ENCODE data around the gene IGFN1.
A peak's percentile ranks its signal among the peaks of the same experiment; 100 is the strongest.

Gene IGFN1

GRCh38 chr1:201184307-201185122, 6.1 kb upstream of the IGFN1 start:
- no peak for DNase-seq (ENCODE audit: low read depth in 2 of 3, low spot score in 2 of 3)

DNA sequence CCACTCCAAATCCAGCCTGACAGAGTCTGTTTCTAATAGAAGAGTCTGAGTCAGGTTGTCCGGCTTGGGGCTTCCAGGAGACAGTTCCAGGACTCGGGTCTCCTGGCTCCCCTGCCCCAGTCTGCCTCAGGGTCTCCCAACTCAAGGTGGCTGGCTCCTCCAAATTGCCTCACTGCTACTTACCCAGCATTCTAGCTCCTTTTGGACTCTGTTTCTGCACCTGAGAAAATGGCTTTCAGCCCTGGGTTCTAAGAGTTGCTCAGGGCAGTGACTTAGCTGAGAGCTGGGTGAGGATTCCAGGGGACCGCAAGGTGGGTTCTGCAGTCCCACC, 5.5 kb upstream of the IGFN1 start:
- no peak for DNase-seq (ENCODE audit: low read depth in 2 of 3, low spot score in 2 of 3)

GRCh38 chr1:201185527-201186128, 5.0 kb upstream of the IGFN1 start:
- DNase-seq (ENCODE audit: low read depth in 2 of 3, low spot score in 2 of 3): no peak

- DNase-seq (ENCODE audit: low read depth in 2 of 3, low spot score in 2 of 3): no peak
Observed at GRCh38 chr1:201186192-201186591, 4.4 kb upstream of the IGFN1 start.

DNA sequence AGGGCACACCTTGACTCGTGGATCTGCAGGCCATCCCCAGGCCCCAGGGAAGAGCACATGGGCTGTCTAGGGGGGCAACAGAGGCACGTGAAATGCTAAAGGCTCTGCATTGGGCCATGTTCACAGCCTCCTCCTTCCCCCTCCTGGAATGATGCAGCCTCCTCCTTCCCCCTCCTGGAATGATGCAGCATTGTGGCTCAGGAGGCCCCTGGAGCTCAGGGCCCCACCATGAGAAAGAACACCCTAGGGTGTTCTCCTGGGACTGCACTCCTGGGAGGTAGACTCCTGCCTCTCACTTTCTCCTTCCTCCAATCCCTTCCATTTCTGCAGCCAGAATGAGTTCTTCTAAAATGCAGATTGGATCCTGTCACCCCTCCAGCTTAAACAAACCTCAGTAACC, 1.5 kb upstream of the IGFN1 start:
- no peak for DNase-seq (ENCODE audit: low read depth in 2 of 3, low spot score in 2 of 3)

GRCh38 chr1:201190005-201190404, 619 bp upstream of the IGFN1 start:
- DNase-seq (ENCODE audit: low read depth in 2 of 3, low spot score in 2 of 3): no peak

- DNase-seq (ENCODE audit: low read depth in 2 of 3, low spot score in 2 of 3): peak in 2 of 3 experiments; percentile 17 to 20
Observed at GRCh38 chr1:201191653-201192260, 1.1 kb downstream of the IGFN1 start.

- no peak for DNase-seq (ENCODE audit: low read depth in 2 of 3, low spot score in 2 of 3)
Observed at GRCh38 chr1:201192261-201192788, 1.7 kb downstream of the IGFN1 start.

GRCh38 chr1:201194046-201194445, 3.4 kb downstream of the IGFN1 start:
- no peak for DNase-seq (ENCODE audit: low read depth in 2 of 3, low spot score in 2 of 3)

DNA sequence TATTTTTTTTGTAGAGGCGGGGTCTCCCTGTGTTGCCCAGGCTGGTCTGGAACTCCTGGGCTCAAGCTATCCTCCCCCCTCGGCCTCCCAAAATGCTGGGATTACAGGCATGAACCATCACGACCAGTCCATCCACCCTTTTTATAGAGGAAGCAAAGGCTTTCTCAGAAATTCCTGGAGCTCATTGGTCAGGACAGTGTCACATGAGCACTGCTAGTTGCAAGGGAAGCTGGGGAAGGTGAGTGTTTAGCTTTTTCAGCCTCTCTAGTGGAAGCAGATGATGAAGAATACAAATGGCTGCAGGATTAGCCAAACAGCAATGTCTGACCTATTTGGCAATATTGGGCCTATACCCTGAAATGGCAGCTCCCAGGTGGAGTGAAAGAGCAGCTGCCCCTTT, 8.0 kb downstream of the IGFN1 start:
- DNase-seq (ENCODE audit: low read depth in 2 of 3, low spot score in 2 of 3): no peak

GRCh38 chr1:201205036-201205435, 14.4 kb downstream of the IGFN1 start:
- DNase-seq (ENCODE audit: low read depth in 2 of 3, low spot score in 2 of 3): no peak

DNA sequence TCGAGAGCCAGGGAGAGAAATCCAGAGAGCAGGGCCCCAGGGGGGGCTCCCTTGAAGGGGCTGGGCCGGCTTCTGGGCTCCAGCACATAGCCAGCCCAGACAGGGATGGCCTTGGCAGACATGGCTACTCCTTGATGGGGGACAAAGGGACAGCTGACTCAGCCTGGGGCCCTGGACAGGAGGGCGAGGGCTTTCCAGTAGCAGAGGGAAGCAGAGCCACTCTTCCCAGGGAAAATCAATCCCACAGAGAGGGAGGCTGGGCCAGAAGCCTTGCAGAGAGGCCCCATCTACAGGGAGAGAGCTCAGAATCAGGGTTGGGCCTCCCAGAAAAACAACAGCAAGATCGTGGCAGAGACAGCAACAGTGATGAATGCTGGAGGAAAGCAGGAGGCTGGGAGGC, 15.6 kb downstream of the IGFN1 start:
- DNase-seq (ENCODE audit: low read depth in 2 of 3, low spot score in 2 of 3): no peak

GRCh38 chr1:201207046-201207445, 16.4 kb downstream of the IGFN1 start:
- DNase-seq (ENCODE audit: low read depth in 2 of 3, low spot score in 2 of 3): no peak

GRCh38 chr1:201208236-201208635, 17.6 kb downstream of the IGFN1 start:
- DNase-seq (ENCODE audit: low read depth in 2 of 3, low spot score in 2 of 3): no peak

DNA sequence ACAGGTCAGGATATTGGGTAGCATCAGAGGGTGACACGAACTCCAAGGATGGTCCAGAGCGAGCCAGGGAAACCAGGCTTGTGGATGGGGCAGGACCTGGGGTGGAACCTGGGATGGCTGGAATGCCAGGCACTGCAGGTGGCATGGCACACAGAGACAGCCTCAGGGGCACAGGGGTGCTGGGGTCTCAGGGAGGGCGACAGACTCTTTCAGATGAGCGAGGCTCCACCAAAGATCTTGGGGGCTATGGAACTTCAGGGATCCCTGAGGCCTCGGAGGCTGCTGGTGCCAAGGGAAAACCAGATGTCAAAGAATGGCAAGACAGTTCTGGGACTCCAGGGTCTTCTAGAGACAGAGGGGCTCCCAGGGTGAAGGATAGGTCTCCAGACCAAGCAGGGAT, 21.4 kb downstream of the IGFN1 start:
- DNase-seq (ENCODE audit: low read depth in 2 of 3, low spot score in 2 of 3): no peak

- DNase-seq (ENCODE audit: low read depth in 2 of 3, low spot score in 2 of 3): no peak
Observed at GRCh38 chr1:201212461-201213055, 21.9 kb downstream of the IGFN1 start.

- no peak for DNase-seq (ENCODE audit: low read depth in 2 of 3, low spot score in 2 of 3)
Observed at GRCh38 chr1:201213106-201213770, 22.6 kb downstream of the IGFN1 start.

- DNase-seq (ENCODE audit: low read depth in 2 of 3, low spot score in 2 of 3): no peak
Observed at GRCh38 chr1:201213926-201214325, 23.3 kb downstream of the IGFN1 start.

DNA sequence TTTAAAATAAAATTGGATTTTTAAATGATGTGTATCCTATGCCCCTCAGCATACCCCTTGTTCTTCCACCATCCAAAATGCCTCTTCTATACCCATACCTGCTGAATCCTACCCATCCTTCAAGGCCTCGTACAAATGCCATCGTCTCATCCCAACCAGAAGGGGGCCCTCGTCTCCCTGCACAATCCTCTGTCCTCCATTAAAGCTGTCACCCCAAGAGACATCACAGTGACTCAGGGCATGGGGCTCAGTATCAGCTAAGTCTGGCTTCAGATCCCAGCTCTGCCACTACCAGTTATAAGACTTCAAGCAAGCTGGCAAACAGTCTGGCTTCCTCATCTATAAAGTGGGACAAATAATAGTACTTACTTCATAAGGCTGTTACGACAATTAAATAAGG, 23.8 kb downstream of the IGFN1 start:
- DNase-seq (ENCODE audit: low read depth in 2 of 3, low spot score in 2 of 3): no peak

GRCh38 chr1:201214886-201215285, 24.3 kb downstream of the IGFN1 start:
- DNase-seq (ENCODE audit: low read depth in 2 of 3, low spot score in 2 of 3): no peak
